ENCODE measurements around the gene PITPNM1.

The PITPNM1 gene

DNA sequence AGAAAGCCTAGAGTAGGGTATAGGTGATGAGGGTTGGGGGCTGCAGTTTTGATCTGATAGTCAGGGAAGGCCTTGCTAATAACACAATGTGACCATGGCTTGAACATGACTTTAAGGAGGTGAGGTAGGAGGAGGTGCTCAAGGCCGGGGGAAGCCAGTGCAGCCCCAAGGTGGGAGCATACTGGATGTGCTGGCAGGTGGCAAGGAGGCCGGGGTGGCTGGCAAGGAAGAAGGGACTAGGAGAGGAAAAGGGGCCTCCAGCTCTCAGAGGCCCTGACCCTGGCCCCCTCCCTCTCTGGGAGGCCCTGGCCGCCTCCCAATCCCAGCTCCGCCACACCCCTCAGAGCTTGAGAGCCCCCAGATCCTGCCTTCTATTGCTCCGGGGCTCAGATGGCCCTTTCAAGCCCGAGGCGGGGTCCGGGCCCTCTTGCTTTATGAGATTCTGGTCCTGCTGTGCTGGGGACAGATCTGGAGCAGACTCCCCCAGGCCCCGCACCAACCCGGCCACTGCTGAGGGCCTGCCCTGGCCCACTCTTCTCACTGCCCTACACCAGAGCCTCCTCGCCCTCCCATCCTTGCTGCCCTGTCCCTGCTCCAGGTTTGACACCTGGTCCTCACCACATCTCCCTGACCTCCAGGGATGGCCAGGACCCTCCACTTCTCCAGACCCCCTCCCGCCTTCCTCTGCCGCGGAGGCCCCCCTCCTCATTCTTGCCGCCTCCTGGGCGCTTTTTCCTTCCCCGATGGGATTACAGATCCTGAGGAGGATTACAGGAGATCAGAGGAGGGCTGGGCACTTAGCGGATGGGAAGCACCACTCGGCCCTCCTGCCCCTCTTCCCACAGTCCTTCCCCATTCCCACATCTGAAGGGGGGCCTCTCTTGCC lies 1.8 kb downstream of the PITPNM1 start:
- no peak for DNase-seq (ENCODE audit: low spot score)

DNA sequence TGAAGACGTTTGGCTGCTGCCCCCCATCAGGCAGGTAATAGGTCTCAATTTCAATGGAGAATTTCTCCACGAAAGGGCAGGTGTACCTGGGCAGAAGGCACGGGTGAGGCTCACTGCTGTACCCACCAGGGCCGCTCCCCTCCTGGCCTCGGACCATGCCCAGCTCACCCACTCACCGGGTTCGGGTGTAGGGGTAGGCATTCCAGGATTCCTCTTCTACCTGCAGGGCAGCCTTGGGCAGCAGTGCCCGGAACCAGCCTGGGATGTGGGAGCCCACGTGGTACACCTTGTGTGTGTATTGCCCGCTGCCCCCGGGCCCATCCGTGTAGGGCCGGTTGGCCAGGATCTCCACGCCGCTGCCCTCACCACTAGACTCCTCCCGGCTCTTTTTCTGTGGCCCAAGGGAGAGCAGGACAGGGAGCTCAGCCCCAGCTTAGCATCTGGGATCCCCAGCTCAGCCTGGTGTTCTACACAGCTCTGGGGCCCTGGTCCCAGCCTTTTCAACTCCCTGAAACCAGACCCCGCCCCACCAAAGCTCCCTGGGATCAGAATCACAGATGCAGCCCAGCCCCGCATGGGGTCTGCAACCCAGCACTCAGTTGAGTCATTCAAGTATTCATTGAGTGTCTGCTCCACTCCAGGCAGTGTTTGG lies 2.7 kb downstream of the PITPNM1 start:
- DNase-seq (ENCODE audit: low spot score) = no peak

DNA sequence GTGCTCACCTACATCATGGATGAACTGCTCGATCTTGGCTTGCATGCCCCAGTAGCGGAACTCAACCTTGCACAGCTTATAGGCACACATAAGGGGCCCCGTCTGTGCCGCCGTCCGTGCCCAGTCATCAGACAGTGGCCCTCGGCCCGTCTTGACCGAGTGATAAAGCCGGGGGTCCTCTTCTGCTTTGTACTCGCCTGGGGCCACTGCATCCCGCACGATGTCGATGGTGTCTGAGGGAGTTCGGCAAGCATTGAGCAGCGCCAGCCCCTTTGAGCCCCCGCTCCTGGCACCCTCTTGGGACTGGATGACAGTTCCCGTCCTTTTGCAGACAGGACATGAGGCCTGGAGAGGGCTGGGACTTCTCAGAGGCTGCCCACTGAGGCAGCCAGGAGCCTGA lies 3.3 kb downstream of the PITPNM1 start:
- no peak for DNase-seq (ENCODE audit: low spot score)

DNA sequence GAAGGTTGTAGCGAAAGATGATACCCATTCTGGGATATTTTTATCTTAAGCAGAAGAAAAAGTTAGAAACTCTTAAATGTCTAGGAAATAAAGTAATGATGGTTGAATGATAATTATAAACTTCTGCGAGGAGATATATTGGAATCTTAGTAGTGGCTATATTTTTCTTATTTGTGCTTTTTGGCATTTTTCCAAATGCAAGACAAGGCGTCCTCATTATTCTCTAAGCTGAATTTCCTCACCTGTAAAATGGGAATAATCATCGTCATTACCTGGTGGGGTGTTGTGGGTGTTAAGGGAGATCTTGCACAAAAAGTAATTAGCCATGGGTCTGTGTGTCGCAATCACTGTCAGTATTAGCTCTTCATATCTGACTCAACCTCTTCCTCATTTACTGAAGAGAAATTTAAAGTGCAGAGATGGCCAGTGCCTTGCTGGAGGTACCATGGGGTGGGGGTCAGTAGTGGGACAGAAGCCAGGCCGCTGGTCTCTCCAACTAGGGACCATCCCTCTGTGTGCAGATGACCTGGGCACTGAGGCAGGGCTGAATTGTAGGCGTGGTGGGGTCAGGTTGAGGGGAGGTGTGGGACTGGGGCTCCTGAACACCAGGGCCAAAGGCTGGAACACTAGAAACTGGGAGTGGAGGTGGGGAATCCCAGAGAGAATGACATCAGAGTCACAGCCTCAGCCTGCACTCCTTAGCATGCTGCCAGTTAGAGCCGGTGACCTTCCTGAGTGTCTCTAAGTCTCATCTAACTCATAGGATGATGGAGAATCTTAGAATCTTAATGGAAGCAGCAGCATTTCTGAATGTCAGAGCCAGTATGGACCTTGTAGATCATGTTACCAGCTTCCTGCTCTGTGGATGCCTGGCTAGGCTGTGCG lies 4.1 kb downstream of the PITPNM1 start:
- no peak for DNase-seq (ENCODE audit: low spot score)

DNA sequence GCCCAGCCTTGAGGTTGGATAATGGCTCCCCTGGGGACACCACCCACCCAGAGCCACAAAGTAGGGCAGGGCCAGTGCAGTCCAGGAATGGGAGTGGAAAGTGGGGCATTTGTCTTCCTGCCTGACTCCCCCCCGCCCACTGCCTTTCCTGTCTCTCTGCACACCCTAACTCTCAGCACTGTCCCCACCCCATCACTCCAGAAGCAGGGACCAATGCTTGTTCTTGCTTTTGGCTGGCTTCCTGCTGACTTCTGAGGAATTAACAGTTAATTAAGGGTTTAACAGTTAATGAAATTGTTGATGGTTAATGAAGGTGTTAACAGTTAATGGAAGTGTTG lies 4.7 kb downstream of the PITPNM1 start:
- no peak for DNase-seq (ENCODE audit: low spot score)

DNA sequence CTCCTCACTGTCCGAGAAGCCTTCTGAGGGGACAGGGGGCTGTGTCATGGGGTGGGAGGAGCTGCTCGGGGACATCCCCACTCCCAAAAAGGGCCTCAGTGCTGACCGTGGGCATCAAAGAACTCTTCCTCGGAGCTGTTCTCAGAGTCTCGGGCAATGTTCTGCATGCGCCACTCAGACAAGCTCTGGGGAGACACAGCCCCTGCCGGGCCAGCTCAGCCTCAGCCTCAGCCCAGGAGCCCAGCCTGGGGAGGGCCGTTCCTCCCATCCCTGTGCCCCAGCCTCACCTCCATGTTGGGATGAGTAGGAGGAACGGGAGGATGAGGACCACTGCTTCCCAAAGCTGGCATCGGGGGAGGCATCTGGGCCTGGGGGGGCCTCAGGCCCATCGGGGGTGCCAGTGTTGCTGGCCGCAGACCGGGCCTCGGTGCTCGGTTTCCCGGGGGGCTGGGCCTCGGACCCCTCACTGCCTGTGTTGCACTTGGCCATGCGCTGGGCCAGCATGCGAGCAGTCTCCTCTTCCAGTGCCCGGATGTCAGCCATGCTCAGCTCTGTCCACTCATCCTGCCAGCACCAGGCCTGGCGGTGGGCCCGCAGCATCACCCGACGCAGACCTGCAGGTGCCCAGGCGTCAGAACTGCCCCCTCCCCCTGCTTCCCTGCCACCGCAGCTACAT lies 5.2 kb downstream of the PITPNM1 start:
- no peak for DNase-seq (ENCODE audit: low spot score)

DNA sequence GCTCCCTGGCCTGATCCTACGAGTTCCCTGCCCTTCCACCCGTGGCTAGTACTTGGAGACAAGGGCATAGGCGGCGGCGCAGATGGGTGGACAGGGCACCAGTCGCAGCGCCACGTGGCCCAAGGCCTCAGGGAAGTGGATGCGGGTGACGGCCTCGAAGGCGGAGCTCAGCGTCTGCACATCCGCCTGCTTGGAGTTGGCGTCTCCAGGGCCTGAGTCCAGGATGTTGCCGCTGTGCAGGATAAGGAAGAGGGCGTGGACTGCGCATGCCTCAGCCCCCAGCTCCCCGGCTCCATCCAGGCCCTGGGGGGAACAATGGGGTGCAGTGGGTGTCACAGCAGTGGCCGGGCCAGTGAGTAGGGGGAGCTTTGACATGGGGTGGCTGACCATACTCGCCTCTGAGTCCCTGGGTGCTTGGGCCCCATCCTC lies 6.6 kb downstream of the PITPNM1 start:
- no peak for DNase-seq (ENCODE audit: low spot score)

DNA sequence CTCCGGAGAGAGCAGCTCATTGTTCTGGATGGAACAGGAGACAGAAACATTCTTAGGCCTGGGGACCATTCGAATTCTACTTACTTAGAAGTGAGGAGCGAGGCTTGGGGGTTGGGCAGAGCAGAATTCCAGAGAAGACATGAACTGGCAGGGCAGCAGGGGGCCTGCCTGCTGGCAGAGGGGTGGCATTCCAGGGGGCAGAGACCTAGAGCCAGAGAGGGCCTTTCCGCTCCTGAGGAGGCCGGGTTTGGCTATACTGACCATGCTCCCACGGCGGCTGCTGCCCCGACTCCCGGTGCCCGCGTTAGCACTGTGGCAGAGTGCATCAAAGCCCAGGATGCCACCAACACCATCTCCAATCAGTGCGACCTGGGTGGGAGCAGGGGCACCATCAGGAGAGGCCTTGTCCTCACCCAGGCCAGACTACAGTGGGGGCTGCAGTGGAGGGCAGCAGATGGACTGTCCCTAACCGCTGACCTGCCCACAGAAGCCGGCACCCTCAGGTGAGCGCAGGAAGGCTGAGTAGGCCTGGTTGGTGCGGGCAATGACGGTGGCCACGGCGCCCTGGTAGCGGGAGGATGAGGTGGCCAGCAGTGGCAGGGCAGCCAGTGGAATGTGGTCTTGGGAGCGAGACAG lies 7.4 kb downstream of the PITPNM1 start:
- DNase-seq (ENCODE audit: low spot score) = no peak

DNA sequence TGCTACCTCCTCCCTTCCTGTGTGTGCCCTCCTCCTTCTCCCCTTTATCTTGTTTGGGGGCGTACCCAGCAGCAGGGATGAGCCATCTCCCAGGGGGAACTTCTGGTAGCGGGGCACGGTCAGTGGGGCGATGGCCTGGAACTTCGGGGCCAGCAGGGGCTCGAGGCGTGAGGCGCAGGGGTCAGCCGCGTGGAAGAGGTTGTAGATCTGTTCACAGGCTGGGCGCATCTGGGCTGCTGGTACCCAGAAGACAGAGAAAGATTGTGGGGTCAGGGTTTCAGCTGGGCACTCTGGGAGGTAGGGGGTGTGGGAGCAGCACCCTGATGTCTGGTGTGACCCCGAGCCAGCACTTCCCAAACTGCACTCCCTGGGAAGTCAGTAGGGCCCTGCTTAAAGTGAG lies 9.1 kb downstream of the PITPNM1 start:
- no peak for DNase-seq (ENCODE audit: low spot score)

DNA sequence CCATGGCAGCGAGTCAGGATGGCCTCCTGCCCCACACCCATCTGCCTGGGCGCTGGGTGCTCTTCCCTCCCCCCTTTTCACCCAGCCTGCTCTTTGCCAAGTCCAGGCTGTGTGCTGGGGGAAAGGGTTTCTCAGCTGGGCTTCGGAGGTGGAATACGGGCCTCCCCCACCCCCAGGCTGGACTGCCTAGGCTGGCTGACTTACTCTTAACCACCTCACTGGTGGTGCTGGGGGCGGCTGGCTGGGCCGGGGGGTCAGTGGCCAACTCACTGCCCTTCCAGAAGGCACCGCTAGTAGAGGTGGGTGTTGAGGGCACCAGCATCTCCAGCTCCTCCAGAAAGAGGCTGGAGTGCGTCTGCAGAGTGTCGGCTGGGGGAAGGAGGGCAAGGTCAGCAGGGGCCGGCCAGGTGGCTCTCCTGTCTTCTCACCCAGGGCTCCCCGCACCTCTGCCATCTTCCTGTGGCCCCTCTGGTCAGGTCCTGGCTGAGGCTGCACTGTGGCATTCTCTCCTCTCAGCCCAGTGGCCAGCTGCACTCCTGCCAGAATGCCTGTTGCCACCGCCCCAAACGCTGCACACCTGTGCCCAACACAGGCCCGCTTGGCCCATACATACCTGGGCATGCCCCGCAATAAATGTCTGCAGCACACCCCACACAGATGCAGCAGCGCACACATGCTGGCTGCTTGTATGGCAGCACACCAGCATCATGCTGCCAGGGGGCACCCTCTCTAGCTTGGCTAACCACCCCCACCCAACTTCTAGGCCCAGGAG lies 9.7 kb downstream of the PITPNM1 start:
- DNase-seq (ENCODE audit: low spot score) = no peak

DNA sequence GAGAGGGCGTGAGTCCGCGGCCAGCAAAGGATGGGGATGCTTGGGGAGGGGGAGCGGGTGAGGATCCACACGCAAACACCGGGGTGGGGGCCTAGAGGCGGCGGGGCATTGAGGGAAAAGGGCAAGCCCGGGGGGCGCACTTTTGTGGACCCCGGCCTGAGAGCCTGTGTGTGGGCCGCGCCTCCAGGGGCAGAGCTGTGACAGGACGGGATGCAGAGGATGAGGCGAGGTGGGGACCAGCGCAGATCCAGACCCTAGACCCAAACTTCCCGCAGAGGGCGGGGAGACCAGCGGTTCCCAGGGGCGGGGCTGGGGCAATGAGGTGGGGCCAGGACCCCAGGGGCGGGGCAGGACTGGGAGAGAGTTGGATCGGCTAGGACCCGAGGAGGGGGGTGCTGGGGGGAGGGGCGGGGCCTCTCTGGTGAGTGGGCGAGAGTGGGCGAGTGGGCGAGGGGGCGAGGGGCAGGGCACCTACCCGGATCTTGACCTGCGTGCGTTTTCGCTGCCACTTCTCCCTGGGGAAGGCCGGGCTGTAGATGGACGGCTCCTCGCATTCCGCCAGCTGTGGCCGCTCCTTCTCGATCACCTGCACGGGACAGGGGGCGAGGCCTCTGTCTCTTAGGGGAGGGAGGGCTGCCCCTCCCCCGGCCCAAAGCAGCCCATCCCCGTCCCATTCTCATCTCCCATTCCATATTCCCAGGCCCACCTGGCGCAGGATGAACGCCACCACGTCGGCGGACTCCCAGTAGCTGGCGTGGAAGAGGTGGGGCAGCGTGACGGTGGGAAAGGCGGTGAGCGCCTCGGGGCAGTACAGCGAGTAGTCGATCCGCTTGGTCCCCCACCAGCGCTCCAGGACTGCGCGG lies 10.6 kb downstream of the PITPNM1 start:
- no peak for DNase-seq (ENCODE audit: low spot score)

DNA sequence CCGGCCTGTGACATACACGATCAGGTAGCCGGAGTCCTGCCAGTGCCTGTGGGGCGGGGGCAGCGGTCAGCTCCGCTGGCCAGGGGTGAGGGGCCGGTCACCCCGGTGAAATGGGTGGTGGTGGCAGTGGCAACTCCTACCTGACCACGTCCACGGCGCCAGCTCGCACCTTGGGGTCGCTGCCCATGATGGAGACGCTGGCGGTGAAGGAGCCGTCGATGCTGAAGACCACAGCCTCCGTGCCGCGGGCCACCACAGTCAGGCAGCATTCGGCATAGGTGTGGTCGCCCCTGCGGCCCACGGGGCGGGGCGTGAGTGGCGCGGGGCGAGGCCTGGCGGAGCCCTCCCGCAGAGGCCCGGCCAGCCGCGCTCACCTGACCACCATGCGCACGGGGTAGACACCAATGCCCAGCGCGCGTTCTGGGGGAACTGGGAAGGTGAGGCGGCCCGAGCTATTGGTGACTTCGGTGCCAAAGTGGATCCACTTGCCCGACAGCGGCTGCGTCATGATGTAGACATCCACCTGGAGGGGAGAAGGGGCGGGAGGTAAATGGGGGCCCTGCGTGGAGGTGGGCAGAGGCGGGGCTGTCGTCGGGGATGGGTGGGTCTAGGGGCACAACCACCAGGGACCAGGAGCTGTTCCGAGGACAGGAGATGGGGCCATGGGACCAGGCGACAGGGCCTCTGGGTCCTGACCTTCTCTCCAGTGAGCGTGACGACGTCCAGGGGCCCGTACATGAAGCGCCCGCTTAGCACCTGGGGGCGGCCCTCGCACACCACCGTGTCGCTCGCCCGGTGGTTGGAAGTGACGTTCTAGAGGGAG lies 11.4 kb downstream of the PITPNM1 start:
- DNase-seq (ENCODE audit: low spot score) = no peak

DNA sequence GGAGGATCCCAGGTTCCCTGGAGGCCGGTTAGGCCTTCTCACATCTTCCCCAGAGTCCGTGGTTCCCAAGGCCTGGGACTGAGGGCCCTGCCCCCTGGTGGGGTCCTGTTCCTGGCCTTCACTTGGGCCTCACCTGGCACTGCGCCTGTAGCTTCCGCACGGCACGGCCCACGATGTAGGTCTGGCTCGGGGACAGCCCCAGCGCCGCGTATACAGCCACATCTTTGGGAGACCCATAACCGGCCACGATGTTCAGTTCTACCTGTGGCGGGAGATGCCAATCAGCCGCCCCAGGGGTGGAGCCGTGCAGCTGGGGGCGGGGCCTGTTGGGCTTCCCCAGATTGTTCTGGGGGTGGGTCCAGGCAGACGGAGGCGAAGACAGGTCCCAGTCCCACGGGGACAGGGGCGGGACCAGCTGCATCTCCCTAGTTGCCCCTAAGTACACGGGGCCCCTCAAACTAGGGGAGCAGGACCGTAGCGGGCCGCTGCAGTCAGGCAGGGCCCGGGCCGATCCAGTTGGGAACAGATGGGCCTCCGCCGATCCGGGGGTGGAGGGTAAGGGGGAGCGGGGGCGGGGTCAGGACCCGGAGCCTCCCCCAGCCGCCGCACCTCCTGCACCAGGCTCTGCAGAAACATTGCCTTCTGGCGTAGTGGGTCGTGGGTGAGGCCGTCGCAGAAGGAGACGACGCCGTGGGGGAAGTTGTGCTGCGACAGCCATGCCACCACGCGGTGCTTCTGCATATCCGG lies 12.2 kb downstream of the PITPNM1 start:
- no peak for DNase-seq (ENCODE audit: low spot score)

DNA sequence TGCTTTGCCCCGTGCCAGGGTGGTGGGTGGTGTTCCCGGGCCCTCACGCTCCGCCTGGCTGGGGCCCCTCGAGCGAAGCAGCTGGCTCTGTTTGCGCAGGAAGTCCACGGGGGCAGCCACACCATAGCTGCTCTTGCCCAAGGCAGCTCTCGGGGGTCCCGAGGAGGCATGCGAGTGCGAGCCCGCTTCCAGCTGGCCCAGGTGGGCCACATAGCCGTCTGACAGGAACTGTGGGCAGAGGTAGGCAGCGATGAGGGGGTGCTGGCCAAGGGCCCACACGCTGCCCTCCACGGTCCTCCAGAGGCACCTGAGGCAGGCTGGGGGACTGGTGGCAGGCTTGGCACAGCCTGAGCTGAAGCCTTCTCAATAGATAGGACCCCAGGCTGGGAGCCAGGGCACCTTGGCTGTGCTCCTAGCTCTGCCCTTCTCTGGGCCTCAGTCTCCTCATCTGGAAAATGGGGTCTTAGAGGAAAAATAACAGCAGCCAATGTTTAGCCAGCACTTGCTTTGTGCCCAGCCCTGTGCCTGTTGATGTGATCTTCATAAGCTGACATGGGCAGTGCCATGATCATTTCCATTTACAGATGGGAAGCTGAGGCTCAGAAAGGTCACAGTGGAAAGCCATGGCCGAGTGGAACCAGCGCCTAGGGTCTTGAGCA lies 13.0 kb downstream of the PITPNM1 start:
- no peak for DNase-seq (ENCODE audit: low spot score)

DNA sequence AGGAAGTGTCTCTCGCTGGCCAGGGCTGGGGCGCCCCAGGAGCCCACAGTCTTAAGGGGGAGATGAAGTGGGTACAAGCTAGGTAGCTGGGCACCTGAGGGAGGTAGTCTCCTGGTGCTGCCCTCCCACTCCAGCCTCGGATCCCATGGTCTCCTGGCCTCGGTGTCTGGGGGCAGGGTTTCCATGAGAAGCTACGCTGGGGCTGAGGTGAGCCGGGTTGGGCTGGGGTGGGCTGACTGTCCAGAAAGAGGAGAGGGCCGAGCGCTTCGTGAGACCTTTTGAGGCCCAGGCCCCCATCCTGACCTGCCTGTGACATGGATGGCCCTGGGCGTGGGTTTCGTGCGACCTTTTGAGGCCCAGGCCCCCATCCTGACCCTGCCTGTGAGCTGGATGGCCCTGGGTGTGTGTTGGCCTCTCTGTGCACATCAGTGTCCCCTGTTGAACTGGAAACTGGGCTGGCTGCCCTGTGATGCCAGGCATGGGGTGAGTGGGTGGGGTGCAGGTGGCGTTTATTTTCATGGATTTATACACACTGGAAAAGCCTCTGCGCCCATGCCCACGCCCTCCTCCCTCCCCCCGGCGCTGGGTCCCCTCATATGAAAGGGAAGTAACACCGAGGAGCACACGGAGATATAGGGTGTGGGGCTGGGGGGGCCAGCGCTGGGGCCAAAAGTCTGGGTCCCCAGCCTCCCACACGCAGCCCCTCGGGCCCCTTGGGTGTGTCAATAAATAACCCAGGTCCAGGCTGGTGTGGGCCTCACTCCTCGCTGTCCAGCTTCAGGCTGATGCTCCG lies 13.7 kb downstream of the PITPNM1 start:
- no peak for DNase-seq (ENCODE audit: low spot score)

DNA sequence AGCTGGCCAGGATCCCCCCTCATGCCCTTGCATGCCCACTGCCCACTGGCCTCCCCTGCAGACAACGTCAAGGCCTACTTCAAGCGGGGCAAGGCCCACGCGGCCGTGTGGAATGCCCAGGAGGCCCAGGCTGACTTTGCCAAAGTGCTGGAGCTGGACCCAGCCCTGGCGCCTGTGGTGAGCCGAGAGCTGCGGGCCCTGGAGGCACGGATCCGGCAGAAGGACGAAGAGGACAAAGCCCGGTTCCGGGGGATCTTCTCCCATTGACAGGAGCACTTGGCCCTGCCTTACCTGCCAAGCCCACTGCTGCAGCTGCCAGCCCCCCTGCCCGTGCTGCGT lies 14.5 kb downstream of the PITPNM1 start:
- DNase-seq (ENCODE audit: low spot score) = no peak

Measured in SW480 (cell line).